Choroid plexus epithelial cell (primary cell): ENCODE measurements around the gene FH.

Source experiments
- DNase-seq: peaks from one replicate; pipeline ENCODE4 v3.0.0-alpha.2; 2010; ENCODE audit warnings: low read depth
- H3K4me3 ChIP-seq: 2 replicates; pipeline ENCODE4 v1.5.1; 2011; ENCODE audit warnings: low read depth, mild to moderate bottlenecking, control low read depth, low read length, moderate library complexity
- CTCF ChIP-seq: conservative IDR thresholded peaks from 2 replicates; pipeline ENCODE4 v1.5.1; 2011; ENCODE audit warnings: low read depth, mild to moderate bottlenecking, control low read depth, inconsistent platforms, low read length, moderate library complexity

The FH gene

GRCh38 chr1:241536304-241536703 is 16.7 kb upstream of the FH start:
- no peak for DNase-seq
- no peak overlapping the region for H3K4me3 ChIP-seq
- no peak for TF ChIP-seq CTCF

DNA sequence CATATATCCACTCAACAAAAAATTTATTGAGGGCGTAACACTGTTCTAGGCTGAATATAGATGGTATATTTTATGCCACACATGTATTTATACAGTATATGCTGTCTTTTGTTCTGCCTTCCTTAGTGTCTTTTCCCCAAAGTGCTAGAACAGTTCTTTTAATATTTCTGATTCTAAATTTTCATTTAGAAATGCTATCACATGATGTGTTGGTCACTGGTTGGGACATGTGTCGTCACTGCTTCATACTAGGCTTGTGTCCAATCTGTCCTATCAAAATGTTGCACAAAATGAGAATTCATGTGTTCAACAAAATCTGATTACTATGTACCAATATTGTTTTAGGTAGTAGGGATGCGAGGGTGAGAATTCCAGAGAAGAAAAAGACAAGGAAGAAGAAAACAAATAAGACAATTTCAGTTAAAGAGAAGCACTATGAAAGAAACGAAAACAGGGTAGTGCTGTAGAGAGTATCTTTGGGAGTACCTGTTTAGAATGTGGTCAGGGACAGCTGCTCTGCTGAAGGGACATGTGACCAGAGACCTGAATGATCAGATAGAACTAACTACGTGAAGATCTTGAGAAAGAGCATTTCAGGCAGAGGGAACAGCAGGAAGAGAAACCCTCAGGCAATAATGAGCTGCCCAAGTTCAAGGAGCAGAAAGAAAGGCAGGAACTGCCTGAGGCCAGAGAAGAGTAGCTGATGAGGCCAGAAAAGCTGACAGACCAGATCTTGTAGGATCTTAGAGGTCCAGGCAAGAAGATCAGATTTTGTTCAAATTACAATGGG is 14.0 kb upstream of the FH start:
- DNase-seq, result no peak
- TF ChIP-seq CTCF, result no peak
- no peak overlapping the region for H3K4me3 ChIP-seq

DNA sequence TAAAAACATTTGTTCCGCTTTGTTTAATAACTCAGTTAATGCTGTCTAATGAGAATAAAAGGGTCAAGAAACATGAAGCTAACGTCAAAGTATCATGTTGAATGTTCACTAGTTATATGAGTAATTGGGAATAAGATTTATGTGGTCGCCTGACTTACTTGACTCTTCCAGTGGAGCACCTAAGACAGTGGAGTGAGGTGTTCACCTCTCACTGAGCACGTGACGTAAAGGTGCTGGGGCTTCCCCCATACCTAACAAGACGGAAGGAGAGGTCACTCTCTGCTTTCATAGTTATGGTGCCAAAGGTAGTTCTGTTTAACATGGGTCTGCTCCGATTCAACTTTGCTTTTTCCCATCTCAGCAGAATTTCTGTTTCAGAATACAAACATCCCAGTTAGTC is 13.3 kb upstream of the FH start:
- H3K4me3 ChIP-seq, result no peak overlapping the region
- no peak for DNase-seq
- TF ChIP-seq CTCF, result no peak

DNA sequence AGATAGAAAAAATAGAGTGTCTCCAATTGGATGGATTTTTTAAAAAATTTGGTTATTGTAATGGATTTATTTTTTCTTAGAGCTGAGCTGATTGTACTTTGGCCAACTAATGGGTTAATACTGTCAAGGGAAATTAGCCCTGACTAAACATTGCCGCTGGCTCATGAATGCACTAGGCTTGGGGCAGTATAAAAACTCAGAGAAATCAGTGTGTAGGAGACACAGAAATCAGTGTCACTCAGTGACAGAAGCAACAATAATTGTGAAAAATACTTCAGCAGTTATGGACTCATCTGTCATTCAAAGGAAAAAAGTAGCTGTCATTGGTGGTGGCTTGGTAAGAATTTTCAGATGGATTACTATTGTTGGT is 12.6 kb upstream of the FH start, which contains the start of gene KMO:
KMO (plus strand) TSS at position 217 of the 370 bp plus-strand sequence; CDS start at position 284, 67 bp downstream.
- peak; percentile 26 for DNase-seq
- peak within 1 kb of the TSS; percentile 59 for H3K4me3 ChIP-seq
- no peak for TF ChIP-seq CTCF

- peak; percentile 88 for DNase-seq
- TF ChIP-seq CTCF, result peak; percentile 50
These were observed 11.9 kb upstream of the FH start for GRCh38 chr1:241531195-241532161.

GRCh38 chr1:241527146-241527545 is 7.6 kb upstream of the FH start:
- no peak for TF ChIP-seq CTCF
- no peak for DNase-seq

More at GRCh38 chr1:241531195-241532161, 11.9 kb upstream of the FH start:
- peak overlapping the region; percentile 59 for H3K4me3 ChIP-seq

More at GRCh38 chr1:241527146-241527545, 7.6 kb upstream of the FH start:
- H3K4me3 ChIP-seq, result no peak overlapping the region
